HG03378 (cell line): ENCODE results near the gene TLCD3B.
"Not testable (repeated sequence)": the region's sequence is repeated elsewhere in the genome, so short reads cannot be mapped to it uniquely, and the experiment has no call there.

Experiments
- ATAC-seq: cut with Tn5 transposase; IDR thresholded peaks from one replicate; pipeline ENCODE4 v1.9.1; 2021; ENCODE audit warnings: mild to moderate bottlenecking, moderate library complexity; ENCODE audit not compliant: unreplicated experiment

Gene TLCD3B

GRCh38 chr16:30027588-30028437 is 3.3 kb downstream of the TLCD3B start:
- no peak for ATAC-seq

DNA sequence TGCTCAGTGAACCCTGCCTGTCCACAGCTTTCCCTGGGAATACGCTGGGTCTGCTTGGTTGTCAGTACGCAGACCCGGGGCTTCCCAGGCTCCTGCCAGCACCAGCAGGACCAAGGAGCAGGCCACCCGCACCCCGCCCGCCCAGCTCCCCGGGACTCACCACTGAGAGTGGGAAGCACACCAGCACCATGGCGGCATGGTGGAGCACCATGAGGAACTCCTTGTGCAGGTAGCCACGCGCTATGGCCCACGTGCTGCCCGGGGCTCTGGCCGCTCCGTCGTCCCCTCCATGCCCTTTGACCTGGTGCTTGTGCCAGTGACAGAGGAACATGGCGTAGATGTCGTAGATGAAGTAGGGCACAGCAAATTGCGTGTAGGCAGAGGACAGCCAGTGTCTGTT is 4.6 kb downstream of the TLCD3B start:
- no peak for ATAC-seq

GRCh38 chr16:30025574-30025973 is 5.5 kb downstream of the TLCD3B start:
- ATAC-seq: no peak

- no peak for ATAC-seq
Observed at GRCh38 chr16:30025156-30025555, 5.9 kb downstream of the TLCD3B start.

GRCh38 chr16:30024451-30024850 is 6.6 kb downstream of the TLCD3B start:
- ATAC-seq: no peak

DNA sequence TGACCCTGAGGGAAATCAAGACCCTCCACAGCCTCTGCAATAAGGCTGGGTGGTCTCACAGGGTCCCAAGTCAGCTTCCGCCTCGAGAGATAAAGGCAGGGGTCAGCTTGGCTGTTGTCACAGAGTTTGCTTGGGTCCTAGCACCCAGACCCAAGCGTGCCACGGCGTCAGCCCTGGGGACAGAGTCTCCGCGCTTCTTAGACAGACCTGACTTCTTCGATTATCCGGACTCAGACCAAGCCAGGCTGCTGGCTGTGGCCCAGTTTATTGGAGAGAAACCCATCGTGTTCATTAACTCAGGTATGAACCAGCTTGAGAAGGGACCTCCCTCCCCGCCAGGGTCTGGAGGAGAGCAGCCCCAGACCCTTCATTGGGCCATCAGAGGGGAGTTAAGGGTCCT is 7.5 kb downstream of the TLCD3B start:
- ATAC-seq: no peak

GRCh38 chr16:30022887-30023286 is 8.2 kb downstream of the TLCD3B start, which contains the start of gene C16orf92:
Gene C16orf92, plus strand, starts transcription at chr16:30023198. Its CDS starts 143 bp downstream, at chr16:30023341.
- ATAC-seq: no peak

GRCh38 chr16:30018731-30019158 is 12.3 kb downstream of the TLCD3B start:
- ATAC-seq: no peak

- ATAC-seq: not testable (repeated sequence)
Observed at GRCh38 chr16:30017937-30018336, 13.1 kb downstream of the TLCD3B start.

DNA sequence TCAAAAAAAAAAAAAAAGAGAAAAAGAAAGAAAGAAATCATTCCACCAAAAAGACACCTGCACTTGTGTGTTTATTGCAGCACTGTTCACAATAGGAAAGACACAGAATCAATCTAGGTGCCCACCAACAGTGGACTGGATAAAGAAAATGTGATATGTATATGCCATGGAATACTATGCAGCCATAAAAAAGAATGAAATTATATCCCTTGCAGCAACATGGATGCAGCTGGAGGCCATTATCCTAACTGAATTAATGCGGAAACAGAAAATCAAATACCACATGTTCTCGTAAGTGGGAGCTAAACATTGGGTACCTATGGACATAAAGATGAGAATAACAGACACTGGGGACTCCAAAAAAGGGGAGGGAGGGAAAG is 13.8 kb downstream of the TLCD3B start:
- no peak for ATAC-seq

DNA sequence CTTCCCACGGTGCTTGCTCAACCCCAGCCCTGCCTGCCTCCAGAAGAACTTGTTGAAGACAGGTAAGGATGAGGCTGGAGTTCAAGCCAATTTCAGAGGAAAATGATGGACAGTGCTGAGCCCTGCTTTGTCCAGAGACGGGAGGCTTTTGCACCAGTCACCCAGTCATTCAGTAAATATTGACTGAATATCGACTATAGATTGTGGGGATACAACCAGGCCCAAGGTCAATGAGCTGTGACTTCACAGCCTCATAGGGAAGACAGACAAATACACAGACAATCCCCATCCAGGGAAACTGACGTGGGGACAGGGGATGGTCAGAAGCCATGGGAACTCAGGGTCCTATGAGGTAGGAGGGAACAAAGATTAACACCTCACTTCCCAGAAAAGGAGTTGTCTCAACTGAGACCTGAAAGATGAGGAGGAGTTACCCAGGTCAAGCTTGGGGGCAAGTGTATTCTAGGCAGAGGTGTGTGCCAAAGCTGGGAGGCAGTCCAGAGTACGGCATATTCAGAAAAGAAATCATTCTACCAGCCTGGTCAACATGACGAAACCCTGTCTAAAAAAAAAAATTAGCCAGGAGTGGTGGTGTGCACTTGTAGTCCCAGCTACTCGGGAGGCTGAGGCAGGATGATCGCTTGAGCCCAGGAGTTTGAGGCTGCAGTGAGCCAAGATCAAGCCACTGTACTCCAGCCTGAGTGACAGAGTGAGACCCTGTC is 14.4 kb downstream of the TLCD3B start:
- no peak for ATAC-seq

GRCh38 chr16:30015450-30015849 is 15.6 kb downstream of the TLCD3B start:
- ATAC-seq: not testable (repeated sequence)

DNA sequence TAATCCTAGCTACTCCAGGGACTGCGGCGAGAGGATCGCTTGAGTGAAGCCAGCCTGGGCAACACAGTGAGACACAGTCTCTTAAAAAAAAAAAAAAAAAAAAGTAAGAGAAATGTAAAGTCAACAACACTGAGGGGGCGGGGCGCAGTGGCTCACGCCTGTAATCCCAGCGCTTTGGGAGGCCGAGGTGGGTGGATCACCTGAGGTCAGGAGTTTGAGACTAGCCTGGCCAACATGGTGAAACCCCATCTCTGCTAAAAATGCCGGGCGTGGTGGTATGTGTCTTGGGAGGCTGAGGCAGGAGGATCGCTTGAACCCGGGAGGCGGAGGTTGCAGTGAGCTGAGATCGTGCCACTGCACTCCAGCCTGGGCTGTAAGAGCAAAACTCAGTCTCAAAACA is 18.5 kb downstream of the TLCD3B start:
- not testable (repeated sequence) for ATAC-seq

DNA sequence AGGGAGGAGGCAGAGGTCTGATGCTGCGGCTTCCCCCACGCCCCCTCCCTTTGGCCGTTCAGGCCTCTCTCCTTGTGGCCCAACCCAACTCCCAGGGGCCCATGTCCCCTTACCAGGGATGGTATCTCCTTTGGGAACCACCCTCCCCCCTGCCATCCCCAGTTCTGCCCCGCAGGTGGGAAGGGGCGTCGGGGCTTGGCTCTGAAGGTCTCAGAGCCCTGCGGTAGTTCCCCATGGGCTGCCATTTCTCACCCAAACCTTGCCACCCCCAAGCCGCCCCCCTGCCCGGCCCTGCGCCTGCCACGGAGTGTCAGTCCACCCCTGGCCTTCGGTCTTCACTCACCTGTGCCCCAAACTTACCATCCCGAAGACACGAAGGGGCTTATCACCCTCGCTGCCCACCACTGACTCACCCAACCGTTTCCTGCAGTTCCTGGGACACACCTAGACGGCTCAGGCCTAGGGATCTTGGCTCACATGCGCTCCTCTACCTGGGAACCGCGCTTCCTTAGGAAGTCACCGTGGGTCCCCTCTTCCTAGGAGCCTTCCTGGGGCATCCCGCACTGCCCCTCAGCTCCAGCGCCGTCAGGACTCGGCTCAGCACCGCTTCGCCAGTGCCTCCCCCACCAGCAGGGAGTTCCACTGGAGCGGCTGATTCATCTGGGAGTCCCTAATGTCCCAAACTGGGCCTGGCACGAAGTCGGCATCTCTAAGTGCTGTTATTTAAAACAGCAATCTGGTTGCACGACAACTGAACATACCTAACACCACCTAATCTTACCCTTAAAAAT is 19.2 kb downstream of the TLCD3B start:
- no peak for ATAC-seq

- ATAC-seq: no peak
Observed at GRCh38 chr16:30010844-30011713, 20.0 kb downstream of the TLCD3B start, which contains the start of gene DOC2A. Gene DOC2A, minus strand, starts transcription at chr16:30011027. Its CDS starts 805 bp downstream, at chr16:30010222.

DNA sequence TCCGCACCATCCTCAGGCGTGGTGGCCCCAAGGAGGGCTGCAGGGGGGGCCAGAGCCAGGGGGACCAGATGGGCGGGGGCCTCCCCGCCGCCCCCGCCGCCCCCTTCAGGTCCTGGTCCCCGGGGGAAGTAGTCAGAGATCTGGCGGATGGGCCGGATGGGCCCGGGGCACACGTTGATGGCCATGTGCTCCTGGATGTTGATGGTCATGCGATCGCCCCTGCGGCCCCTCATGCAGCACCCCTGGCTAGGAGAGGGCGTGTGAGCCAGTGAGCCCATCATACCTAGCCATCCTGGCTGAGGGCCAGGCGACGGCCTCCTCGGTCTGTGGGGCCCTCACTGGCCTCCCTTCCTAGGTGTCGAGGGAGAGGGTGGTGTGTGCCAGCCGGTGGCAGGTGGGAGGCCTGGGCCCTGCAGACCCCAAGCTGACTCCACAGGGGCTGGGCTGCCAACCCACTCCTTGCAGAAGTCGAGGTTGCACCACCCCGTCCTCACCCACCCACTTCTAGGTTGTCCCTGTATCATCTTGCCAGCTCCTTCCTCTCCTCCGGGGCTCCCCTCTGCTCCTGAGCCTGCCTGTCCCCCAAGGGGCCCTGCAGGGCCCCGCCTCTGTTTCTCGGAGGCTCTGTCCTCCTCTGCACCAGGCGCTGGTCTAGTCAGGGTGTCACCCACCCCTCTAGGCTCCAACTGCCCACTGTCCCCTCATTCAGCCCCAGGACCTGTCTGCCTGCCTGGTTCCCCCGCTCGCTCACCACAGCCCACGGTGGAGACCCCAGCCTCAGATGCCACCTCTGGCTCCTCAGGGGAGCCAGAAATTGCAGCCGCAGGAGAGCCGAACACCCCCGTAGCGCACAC is 20.9 kb downstream of the TLCD3B start:
- no peak for ATAC-seq

DNA sequence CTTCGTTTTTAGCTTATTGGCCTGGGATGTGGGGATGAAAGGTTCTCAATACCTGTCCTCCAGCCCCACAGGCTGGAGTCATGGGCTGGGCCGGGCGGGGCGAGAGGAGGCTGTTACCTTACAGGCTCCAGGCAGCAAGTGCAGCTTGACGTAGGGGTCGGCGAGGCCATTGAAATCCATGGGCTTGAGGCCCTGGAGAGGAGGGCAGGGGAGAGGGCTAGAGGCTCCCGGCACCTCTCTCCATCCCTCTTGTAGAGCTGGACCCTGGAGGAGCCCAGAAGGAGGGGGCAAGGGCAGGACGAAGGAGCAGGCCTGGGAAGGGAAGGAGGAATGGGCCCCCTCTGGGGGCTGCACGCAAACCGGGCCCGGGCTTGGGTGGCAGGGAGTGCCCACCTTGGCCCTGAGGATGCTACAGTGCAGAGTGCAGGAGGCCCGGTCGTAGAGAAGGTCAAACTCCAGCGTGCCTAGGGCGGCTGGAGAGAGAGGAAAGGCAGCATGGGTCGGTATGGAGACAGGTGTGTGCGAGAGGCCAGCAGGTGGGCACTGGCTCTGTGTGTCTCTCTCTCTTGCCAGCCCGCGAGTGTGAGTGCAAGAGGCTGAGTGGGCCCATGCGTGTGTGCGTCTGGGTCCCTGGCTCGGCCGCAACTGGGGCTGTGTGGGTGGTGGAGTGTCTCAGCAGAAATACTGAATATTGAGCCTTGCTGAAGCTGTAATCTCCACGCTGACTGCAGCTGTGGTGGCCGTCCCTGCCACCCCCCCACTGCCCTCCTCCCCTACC is 21.8 kb downstream of the TLCD3B start:
- no peak for ATAC-seq

DNA sequence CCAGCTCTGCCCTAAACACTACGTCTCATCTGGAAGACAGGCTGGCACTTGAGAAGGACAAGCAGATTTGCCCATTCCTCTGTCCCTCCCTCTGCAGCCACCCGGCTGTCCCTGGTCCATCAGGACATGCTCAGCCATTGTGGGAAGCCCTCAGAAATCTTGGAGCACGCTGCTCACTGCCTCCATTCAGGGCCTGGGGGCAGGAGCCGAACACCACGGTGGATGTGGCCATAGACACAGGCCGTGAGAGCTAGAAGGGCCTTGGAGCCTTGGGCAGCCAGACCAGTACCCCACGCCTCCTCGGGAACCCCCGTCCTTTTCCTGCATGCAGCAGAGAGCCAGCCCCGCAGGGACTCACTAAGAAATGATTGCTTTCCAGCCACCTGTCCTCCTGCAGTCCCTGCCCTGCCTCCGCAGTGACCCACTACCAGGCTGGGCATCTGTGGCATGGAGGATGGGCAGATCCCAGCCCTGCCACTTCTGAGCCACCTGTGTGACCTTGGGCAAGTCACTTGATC is 23.6 kb downstream of the TLCD3B start:
- no peak for ATAC-seq
